Suprapubic skin (tissue), 4 donors: ENCODE measurements around the gene PDE4B. TPM values are rescaled to one million over a fixed set of nuclear protein-coding genes. Genes with fewer than 3 reads are reported as not detected.

Experiments
- DNase-seq, 2 donors: peaks; one replicate each; pipeline ENCODE4 v3.0.0-alpha.2; 2019; ENCODE audit warnings: low spot score in 2 of 2
- H3K27ac ChIP-seq: fragments of 200-600 bp; sonication (generic); one replicate; pipeline ENCODE4 v1.5.1; 2019
- H3K27me3 ChIP-seq: fragments of 200-600 bp; sonication (generic); one replicate; pipeline ENCODE4 v1.5.1; 2019
- H3K36me3 ChIP-seq: fragments of 200-600 bp; sonication (generic); one replicate; pipeline ENCODE4 v1.5.1; 2019
- H3K4me1 ChIP-seq: fragments of 200-600 bp; sonication (generic); one replicate; pipeline ENCODE4 v1.5.1; 2019
- H3K4me3 ChIP-seq: fragments of 200-600 bp; sonication (generic); one replicate; pipeline ENCODE4 v1.5.1; 2019; ENCODE audit warnings: mild to moderate bottlenecking
- H3K9me3 ChIP-seq: fragments of 200-600 bp; sonication (generic); one replicate; pipeline ENCODE4 v1.5.1; 2019
- EP300 ChIP-seq: sonication (generic); formaldehyde crosslinking; IDR thresholded peaks from one replicate; pipeline ENCODE4 v1.6.1; 2017; ENCODE audit warnings: antibody characterized with exemption
- POLR2A ChIP-seq, 2 donors: fragments of 450-650 bp; IDR thresholded peaks; one replicate each; pipeline ENCODE4 v1.6.1; 2017; ENCODE audit warnings: antibody characterized with exemption in 2 of 2, mild to moderate bottlenecking in 2 of 2, moderate library complexity in 2 of 2
- POLR2AphosphoS5 ChIP-seq, 3 donors: sonication (generic); formaldehyde crosslinking; IDR thresholded peaks; one replicate each; pipeline ENCODE4 v1.6.1; 2017; ENCODE audit warnings: antibody characterized with exemption in 3 of 3
- WGBS: methylation state at CpG from one replicate; pipeline ENCODE4 v1.1.5; 2018; 5-methylcytosine and 5-hydroxymethylcytosine counted together
- total RNA-seq, 4 donors: library from RNA; depleted of rRNA; stranded (reverse); fragments of >200 nt; gene quantifications; one replicate each; pipeline ENCODE4 v1.1.0, GENCODE V29; 2016
- TF ChIP-seq, protein P1 (sequence below), 2 donors: fragments of 200-600 bp in 1 of 2; fragments of 450-650 bp in 1 of 2; sonication (generic) in 1 of 2; IDR thresholded peaks; one replicate each; pipeline ENCODE4 v1.5.1; 2016 to 2019; ENCODE audit warnings: antibody characterized with exemption in 2 of 2, mild to moderate bottlenecking in 1 of 2, moderate library complexity in 1 of 2

The PDE4B gene
- total RNA-seq, 4 donors from 2014 or later = 14.2 to 27.6 (median 16.7) TPM

DNA sequence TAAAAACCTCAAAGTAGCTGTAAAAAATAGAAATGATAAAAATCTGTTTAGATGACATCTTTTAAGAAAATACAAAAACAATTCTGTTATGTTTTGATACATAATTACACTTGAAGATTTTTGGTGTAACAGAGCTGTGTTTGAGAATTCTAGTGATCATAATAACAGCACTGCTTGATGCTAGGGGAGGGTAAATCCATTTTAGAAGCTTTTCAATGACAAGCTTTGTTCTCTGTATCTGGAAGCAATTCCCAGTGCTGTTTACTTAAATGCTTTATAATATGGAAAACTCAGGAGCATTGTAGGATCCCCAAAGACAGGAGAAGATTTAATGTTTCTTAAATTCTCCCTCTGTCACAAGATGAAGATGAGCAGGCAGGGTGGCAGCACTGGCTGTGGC lies 359.3 kb downstream of the PDE4B start:
- H3K4me1 ChIP-seq = no peaks in the 10 kb centered on the region
- H3K4me3 ChIP-seq = no peak overlapping the region
- TF ChIP-seq POLR2AphosphoS5 (IDR thresholded peaks at IDR 0.05) (no peak), POLR2A (IDR thresholded peaks at IDR 0.05) (no peak), EP300 (no peak)
- TF ChIP-seq, protein P1, sequence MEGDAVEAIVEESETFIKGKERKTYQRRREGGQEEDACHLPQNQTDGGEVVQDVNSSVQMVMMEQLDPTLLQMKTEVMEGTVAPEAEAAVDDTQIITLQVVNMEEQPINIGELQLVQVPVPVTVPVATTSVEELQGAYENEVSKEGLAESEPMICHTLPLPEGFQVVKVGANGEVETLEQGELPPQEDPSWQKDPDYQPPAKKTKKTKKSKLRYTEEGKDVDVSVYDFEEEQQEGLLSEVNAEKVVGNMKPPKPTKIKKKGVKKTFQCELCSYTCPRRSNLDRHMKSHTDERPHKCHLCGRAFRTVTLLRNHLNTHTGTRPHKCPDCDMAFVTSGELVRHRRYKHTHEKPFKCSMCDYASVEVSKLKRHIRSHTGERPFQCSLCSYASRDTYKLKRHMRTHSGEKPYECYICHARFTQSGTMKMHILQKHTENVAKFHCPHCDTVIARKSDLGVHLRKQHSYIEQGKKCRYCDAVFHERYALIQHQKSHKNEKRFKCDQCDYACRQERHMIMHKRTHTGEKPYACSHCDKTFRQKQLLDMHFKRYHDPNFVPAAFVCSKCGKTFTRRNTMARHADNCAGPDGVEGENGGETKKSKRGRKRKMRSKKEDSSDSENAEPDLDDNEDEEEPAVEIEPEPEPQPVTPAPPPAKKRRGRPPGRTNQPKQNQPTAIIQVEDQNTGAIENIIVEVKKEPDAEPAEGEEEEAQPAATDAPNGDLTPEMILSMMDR (IDR thresholded peaks at IDR 0.05) = no peak
- no peak overlapping the region for H3K27ac ChIP-seq
- peaks cover 3% of the 10 kb centered on the region for H3K27me3 ChIP-seq
- DNase-seq = no peak
- H3K36me3 ChIP-seq = no peaks in the 10 kb centered on the region
- no peaks in the 10 kb centered on the region for H3K9me3 ChIP-seq

DNA sequence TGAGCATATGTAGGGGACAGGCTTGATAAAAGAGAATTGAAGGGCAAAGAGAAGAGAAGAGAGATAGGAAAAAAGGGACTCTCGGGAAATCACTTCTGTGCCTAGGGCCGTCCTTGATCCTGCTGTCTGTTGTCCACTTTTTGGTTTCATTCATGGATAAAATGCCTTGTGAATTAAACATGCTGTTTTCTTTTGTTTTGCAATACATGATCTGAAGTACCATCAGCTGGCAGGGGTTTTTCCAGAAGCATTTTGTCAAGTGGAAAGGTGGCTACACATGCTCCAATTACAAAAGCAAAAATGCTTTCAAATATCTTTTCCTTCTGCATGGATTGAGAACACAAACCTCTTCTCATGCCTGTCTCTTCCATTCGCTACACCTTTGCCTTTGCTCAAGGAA lies 361.7 kb downstream of the PDE4B start:
- H3K27me3 ChIP-seq = peaks cover 4% of the 10 kb centered on the region
- H3K36me3 ChIP-seq = no peaks in the 10 kb centered on the region
- H3K4me3 ChIP-seq = no peak overlapping the region
- no peaks in the 10 kb centered on the region for H3K9me3 ChIP-seq
- no peaks in the 10 kb centered on the region for H3K4me1 ChIP-seq
- DNase-seq = no peak
- TF ChIP-seq POLR2AphosphoS5 (IDR thresholded peaks at IDR 0.05) (no peak), EP300 (no peak), POLR2A (IDR thresholded peaks at IDR 0.05) (no peak)
- TF ChIP-seq, protein P1 (IDR thresholded peaks at IDR 0.05) = no peak
- 88% methylated on average over 3 of the region's 3 CpGs for WGBS
- no peak overlapping the region for H3K27ac ChIP-seq

DNA sequence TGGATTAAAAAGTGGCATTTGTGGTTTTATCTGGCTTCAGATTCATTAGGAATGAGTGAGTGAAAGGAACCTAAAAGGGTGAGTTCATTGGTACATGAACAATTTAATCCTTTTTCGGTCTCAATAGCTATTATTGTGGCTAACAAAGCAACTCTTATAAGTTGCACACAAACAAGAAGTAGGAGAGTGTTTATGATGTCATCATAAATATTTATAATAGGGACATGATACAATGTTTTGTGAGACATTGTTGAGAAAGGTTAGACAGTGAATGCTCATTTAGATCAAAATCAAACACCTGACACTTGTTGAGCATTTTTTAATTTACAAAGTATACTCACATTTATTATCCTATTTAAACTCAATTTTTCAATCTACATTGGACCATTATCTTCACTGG lies 363.4 kb downstream of the PDE4B start:
- 80% methylated on average over 1 of the region's 1 CpG for WGBS
- peaks cover 4% of the 10 kb centered on the region for H3K27me3 ChIP-seq
- H3K9me3 ChIP-seq = no peaks in the 10 kb centered on the region
- H3K4me3 ChIP-seq = no peak overlapping the region
- TF ChIP-seq POLR2A (IDR thresholded peaks at IDR 0.05) (no peak), POLR2AphosphoS5 (IDR thresholded peaks at IDR 0.05) (no peak), EP300 (no peak)
- TF ChIP-seq, protein P1 (IDR thresholded peaks at IDR 0.05) = no peak
- H3K27ac ChIP-seq = no peak overlapping the region
- no peaks in the 10 kb centered on the region for H3K36me3 ChIP-seq
- no peak for DNase-seq
- H3K4me1 ChIP-seq = no peaks in the 10 kb centered on the region

DNA sequence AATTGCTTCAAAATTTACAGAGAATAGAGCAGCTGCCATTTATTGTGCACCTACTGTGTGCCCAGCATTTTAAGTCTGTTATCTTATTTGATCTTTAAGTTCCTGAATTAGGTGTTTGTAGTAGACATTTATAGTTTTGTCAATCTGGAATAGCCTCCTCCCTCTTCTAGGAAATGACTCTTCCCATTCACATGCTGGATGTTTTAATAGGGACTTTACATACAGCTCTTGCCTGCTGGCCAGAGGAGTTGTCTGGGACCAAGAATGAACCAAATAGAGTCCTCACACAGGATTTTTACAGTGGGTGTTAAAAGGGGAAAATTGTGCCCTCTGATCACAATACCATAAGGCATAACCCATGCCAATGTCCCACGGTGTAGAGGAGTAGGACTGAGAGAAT lies 367.1 kb downstream of the PDE4B start:
- Histone ChIP-seq H3K27me3 (peaks cover 4% of the 10 kb centered on the region), H3K27ac (no peak overlapping the region), H3K4me1 (no peaks in the 10 kb centered on the region), H3K36me3 (no peaks in the 10 kb centered on the region), H3K4me3 (no peak overlapping the region), H3K9me3 (no peaks in the 10 kb centered on the region)
- TF ChIP-seq EP300 (no peak), POLR2AphosphoS5 (IDR thresholded peaks at IDR 0.05) (no peak), POLR2A (IDR thresholded peaks at IDR 0.05) (no peak)
- TF ChIP-seq, protein P1 (IDR thresholded peaks at IDR 0.05) = no peak
- 68% methylated on average over 1 of the region's 1 CpG for WGBS
- DNase-seq = no peak

DNA sequence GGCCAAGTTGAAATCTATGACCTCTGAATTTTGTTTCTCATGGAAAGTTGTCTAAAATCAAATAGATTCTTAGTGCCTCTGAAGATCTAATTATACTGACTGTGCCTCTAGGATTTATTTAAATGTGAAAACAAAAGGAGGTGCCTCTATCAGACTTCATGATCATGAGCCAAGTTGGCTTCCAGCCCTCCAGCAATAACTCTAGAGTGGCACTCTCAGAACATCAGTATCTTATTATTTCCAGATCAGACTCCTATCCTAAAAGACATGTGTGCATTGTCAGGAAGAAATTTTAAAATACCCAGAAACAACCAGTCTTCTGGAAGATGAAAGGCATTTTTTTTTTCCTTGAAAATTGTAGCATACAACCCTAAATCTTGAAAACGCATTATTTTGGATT lies 368.0 kb downstream of the PDE4B start:
- Histone ChIP-seq H3K4me3 (no peak overlapping the region), H3K9me3 (no peaks in the 10 kb centered on the region), H3K27me3 (peaks cover 4% of the 10 kb centered on the region), H3K4me1 (no peaks in the 10 kb centered on the region), H3K36me3 (no peaks in the 10 kb centered on the region), H3K27ac (no peak overlapping the region)
- TF ChIP-seq, protein P1 (IDR thresholded peaks at IDR 0.05) = no peak
- TF ChIP-seq EP300 = no peak
- TF ChIP-seq POLR2AphosphoS5 (IDR thresholded peaks at IDR 0.05) = no peak
- no peak for TF ChIP-seq POLR2A (IDR thresholded peaks at IDR 0.05)
- 27% methylated on average over 1 of the region's 1 CpG for WGBS
- no peak for DNase-seq
